ENCODE data around the gene LYRM4.
"Not testable (repeated sequence)": the region's sequence is repeated elsewhere in the genome, so short reads cannot be mapped to it uniquely, and the experiment has no call there.

Gene LYRM4

DNA sequence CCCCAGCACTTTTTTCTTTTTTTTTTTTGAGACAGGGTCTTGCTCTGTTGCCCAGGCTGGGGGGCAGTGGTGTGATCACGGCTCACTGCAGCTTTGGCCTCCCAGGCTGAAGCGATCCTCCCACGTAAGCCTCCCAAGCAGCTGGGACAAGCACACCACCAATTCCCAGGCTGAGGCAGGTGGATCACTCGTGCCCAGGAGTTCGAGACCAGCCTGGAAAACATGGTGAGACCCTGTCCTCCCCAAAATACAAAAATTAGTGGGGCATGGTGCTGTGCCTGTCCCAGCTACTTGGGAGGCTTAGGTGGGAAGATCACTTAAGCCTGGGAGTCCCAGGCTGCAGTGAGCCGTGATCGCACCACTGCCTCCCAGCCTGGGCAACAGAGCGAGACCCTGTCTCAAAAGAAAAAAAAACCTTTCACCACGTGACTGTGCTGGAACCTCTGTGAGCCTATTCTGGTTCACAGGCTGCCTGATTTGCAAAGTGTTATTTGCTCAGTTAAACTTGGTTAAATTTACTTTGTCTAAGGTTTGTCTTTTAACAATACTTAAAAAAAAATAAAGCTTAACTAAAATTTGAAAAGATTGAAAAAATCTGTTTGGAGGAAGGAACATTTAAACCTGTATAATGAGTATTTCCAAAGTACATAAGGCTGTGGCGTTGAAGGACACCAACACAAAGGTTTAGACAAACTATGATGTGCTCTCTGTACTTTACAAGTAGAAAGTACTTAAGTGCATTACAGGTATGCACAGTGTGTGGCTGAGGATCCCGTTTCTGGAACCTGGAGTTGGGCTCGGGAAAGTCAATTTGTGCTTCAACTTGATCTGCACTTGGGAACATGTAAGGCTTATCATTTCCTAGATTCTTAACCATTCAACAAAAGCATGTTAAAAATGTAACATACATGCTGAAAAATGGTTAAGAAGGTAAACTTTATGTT, 120.7 kb downstream of the LYRM4 start:
- DNase-seq, result no peak

GRCh38 chr6:5138995-5139827, 121.5 kb downstream of the LYRM4 start:
- no peak for DNase-seq

DNA sequence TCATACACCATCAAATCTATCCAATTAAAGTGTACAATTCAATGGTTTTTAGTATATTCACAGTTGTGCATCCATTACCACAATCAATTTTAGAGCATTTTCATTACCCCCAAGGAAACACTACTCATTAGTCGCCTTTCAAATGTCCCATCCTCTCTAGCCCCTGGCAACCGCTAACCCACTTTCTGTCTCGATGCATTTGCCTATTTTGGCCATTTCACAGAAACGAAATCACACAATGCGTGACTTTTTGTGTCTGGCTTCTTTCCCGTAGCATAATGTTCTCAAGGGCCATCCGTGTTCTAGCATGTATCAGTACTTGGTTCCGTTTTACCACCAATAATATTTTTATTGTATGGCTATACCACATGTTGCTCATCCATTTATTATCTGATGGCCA, 123.9 kb downstream of the LYRM4 start:
- DNase-seq, result no peak

DNA sequence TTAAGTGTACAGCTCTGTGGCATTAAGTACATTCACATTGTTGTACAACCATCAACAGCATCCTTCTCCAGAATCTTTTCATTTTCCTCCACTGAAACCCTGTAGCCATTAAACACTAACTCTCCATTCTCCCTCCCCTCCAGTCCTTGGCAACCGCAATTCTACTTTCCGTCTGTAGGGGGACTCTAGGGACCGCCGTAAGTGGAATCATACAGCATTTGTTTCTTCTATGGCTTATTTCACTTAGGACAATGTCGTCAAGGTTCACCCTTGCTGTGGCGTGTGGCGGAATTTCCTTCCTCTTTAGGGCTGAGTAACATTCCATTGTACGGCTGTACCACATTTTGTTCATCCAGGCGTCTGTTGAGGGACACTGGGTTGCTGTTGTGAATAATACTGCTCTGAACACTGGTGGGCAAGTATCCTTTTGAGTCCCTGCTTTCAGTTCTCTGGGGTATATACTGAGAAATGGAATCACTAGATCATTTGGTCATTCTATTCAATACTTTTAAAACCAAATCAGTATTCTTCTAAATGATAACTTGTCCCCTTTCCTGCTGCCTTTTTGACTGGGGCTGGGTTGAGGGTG, 124.9 kb downstream of the LYRM4 start:
- DNase-seq, result peak; percentile 28

GRCh38 chr6:5133943-5134342, 126.8 kb downstream of the LYRM4 start:
- DNase-seq, result no peak

DNA sequence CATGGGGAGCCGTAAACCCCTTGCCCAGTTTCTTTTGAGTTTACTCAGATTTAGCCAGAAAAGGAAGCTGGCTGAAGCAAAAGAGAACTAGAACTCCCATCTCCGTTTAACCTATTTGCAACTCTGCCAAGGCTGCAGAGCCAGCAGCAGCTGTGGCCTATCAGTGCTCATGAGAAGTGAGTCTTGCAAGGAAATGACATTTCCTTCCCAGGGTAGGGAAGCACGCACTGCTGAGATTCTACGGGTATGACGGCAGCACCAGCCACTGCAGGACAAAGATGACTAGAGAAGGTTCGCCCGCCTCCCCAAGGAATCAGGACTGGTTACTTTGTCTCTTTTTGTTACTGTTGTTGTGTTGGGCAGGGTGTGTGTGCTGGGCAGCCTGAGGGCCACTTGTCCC, 128.0 kb downstream of the LYRM4 start:
- DNase-seq, result peak; percentile 28

DNA sequence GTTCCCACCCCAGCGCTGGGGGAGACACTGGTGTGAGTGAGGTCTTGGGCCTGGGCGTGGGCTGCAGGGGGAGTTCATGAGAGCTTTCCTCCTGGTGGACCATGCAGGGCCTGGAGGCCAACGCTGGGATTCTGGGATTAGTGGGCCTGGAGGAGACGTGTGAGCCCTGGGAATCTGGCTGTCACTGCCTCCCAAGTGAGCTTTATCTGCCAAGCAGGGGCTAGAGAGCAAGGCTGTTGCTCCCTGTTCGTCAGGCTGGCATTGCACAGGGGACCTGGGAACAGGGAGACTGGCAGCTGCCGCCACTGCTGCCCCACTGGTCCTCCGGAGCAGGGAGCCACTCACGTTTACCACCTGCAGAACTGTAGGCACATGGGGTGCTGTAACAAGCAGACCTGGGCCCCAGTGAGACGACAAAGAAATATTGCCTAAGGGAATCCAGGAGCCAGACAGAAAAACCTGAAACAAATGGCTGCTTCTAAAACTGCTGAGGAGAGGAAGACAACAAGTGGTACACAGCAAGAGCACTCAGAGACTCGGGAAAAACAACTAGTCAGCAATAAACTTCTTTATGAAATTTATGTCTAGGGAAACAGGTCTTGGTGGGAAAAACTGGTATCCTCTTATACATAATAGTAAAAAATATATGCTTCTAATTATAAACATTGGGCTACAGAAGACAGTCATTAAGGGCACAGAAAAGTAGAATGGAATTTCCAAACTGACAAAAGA, 130.4 kb downstream of the LYRM4 start:
- no peak for DNase-seq

DNA sequence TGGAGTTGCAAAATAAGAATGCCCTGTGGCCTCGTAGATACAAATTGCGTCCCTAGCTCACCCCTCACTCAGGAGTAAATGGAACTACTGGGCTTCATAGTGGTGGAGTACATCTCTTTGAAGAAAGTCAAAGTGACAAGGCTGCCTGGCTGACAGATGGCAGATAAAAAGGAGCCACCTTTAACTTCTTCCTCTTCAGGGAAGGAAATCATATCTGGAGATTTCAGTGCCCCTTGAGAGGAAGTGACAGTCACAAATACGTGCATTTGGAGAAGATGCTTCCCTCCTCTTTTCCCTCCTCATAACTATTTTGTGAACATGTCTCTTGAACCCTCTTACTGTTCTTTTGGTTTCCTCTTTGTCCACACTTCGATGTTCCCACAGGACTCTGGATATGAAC, 132.4 kb downstream of the LYRM4 start:
- DNase-seq, result no peak

- no peak for DNase-seq
These were observed 133.6 kb downstream of the LYRM4 start for GRCh38 chr6:5127106-5127687.

- no peak for DNase-seq
These were observed 134.5 kb downstream of the LYRM4 start for GRCh38 chr6:5126214-5126613.

DNA sequence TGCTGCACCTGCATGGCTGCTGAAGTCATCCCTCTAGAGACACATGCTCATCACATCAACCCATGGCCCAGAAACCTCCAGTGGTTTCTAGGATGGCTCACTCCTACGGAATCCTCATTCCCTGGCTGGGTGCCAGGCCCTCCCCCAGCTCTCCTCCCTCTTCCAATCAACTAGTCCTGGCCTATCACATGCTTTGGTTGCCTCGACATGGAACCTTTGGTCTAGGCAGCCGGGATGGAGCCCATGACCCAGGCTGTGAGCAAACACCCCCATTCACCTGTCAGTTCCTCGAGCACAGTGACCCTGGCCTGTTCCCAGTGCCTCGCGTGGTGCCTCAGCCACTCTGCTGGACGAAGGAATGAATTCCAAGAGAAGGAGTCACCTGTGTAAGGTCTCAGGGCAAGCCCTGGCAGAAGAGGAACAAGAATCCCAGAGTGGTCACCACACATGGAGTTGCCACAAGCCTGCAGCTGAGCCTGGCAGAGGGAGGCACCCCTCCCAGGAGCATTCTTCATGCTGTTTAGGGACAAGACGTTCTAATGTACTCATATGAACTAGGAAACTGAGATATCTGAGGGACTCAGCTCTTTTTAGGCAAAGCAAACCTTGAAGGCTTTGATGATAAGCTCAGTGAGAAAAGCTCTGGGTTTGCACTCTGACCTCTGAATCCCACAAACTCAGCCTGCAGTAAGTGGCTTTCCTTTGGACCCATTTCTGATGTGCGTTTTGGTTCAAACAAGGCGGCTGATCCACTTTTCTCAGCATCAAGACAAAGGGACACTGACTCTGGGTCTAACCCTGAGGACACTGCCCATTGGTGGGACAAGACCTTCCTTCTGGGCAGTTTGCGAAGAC, 135.4 kb downstream of the LYRM4 start:
- DNase-seq, result no peak

GRCh38 chr6:5124526-5124925, 136.2 kb downstream of the LYRM4 start:
- no peak for DNase-seq

DNA sequence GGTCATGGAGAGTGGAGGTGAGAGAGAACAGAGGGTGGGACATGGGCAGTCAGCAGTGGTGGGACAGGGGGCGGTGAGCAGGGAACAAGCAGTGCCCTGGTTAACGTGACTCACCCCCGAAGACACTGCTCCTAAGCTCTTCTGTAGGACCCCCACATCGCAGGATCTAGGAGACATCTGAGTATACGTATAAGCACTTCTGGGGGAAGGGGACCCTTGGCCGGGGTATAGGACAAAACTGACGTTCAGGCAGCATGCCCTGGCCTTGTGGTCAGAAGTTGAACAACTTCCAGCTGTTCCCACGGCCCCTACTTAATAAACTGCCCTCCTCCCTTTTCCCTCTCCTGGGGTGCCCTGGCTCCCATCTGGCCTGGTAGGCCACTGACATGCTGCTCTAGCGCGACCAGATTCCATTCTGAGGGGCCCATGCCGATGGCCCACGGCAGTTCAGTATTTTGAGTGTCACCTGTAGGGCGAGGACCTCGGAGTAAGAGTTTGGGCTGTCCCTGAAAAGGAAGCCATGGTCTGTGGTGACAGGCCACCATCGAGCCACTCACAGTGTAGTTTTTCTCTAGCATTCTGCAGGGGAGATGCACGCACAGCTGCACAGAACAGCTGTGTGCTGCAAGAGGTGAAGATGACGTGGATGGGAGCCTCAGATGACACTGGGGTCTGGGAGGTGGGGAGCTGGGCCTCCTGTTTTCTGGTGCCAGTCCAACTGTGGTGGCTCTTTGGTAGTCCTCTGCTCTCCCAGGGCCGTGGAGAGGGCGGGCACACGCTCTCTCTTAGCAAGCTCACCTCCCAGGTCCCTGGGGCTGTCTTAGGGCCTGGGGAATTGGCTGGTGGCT, 137.2 kb downstream of the LYRM4 start:
- DNase-seq, result no peak

DNA sequence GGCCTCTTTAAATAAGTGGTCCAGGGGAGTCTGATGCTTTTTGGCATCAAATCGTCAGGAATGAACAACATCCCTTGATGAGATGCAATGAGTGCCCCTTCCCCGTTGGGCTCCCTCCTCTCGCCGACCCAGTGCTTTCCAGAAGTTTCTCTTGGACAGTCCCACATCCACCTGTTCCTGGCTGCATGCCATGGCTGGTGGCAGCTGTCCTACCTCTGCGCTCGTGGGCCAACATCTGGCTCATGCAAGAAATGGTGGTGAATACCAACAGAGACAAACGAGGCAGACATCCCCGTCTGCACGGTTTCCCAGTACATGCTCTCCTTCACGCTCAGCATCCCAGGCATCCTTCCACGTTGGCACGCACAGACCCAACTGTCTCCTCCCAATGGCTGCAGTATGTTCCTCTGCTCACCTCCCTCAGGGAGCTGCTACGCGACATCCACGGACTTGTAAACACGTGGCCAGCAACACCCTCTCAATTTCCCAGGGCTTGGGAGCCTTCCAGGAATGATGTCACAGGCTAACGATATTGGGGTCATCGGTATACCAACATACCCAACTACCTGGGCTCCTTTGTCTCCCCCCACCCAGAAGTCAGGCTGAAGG, 138.1 kb downstream of the LYRM4 start:
- DNase-seq, result no peak

DNA sequence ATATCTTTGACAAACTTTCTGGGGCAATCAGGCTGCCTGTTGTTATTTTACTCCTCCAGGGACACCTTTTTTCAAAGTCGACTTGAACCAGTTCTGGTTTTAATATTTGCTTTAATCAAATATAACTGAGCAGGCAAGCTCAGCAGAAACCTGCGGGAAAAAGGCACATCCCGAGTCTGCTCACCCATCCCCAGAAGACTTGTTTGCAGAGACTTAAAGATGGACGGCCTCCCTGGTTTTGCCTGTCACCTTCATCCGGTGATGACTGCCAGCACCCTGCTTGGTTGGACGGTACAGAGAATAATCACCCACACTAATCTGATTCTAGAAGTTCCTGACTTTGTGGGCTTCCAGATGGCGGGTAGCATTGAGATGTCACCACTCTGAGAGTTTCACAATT, 138.8 kb downstream of the LYRM4 start:
- no peak for DNase-seq

DNA sequence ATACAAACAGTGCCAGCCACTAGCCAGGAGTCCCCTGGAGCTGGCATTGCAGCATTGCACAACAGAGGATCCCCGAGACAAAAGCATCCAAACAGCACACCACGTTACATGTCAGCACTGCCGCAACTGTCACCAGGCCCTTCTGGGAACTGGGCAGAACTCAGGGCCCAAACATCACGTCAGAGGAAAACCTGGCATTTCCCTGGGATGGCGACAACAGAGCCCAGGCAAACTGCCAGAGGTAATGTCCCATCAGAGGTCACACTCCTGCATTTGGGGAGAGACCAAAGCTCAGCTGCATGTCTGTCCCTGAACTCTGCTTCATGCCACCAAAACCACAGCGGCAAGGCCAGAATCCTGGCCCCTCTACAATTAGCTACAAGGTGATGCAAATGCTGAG, 139.3 kb downstream of the LYRM4 start:
- no peak for DNase-seq

- not testable (repeated sequence) for DNase-seq
These were observed 140.2 kb downstream of the LYRM4 start for GRCh38 chr6:5120543-5120942.

DNA sequence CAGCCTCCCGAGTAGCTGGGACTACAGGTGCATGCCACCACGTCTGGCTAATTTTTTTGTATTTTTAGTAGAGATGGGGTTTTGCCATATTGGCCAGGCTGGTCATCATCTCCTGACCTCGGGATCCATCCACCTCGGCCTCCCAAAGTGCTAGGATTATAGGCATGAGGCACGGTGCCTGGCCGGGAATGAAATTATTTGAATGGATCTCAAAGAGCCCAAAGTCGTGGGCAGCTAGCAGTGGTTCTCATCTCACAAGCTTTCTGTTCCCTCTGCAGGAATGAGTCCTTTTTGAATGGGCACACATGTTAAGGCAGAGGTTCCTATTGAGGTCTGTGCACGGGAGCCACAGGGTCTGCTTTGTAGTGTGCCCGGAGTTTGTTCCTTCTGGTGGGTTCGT, 140.7 kb downstream of the LYRM4 start:
- no peak for DNase-seq

DNA sequence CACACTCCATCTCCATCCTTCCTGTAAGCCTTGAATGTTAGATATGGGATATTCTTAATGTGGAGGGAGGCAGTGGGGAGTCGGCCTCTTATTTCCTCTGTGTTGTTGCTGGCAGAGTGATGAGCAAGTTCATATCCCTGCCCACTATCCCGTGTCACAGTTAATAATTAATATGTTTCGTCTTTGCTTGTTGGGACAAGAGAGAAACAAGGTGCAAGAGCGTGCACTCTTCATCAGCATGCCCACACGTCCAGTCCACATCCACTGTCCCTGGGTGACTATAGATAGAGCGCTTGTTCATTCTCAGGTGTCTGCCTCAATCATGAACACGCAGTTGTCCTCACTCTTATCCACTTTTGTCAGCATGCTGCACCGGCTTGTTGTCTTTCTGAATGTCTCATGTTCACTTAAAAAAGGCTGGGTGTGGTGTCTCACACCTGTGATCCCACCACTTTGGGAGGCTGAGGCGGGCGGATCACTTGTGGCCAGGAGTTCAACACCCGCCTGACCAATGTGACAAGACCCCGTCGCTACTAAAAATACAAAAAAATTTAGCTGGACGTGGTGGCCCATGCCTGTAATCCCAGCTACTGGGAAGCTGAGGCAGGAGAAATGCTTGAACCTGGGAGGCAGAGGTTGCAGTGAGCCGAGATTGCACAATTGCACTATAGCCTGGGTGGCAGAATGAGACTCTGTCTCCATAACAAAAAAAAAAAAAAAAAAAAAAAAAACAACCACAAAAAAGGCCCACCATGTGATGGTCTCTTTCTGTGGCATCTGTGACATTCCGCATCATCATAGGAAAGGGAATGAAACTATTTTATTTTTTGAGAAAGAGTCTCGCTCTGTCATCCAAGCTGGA, 141.4 kb downstream of the LYRM4 start:
- DNase-seq, result no peak
